HG02870 (cell line): ENCODE measurements around the gene DRD2.

ENCODE experiments used
- ATAC-seq: cut with Tn5 transposase; IDR thresholded peaks from one replicate; pipeline ENCODE4 v1.9.1; 2021; ENCODE audit warnings: mild to moderate bottlenecking, moderate library complexity; ENCODE audit not compliant: unreplicated experiment

The DRD2 gene

GRCh38 chr11:113405724-113406478 is 69.3 kb downstream of the DRD2 start:
- ATAC-seq = no peak

DNA sequence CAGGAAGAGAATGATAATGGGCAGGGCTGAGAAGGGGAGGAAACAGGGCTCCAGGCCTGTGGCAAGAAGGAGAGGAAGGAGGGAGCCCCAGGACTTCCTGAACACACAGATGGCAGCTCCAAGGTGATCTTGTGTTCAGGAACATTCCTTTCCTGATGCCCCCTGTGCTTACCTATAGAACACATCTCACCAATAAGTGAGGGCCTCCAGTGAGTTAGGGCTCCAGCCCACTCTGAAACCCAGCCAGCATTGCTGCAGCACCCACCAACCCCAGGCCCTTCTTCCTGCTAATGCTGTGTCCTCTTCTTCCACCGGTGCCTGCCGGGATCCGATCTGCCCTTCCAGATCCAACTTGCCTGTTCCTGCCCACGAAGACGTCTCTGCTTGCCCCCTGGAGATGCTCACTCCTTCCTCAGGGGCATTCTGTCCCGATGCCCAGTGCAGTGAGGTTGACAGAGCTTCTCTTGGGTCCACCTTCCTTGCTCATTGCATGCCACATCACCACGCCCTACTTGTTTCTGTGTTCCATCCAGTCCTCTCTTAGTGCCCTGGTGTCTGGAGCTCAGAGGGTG is 70.3 kb downstream of the DRD2 start:
- no peak for ATAC-seq

GRCh38 chr11:113401718-113402117 is 73.5 kb downstream of the DRD2 start:
- ATAC-seq = no peak

GRCh38 chr11:113400631-113401230 is 74.5 kb downstream of the DRD2 start:
- ATAC-seq = no peak

DNA sequence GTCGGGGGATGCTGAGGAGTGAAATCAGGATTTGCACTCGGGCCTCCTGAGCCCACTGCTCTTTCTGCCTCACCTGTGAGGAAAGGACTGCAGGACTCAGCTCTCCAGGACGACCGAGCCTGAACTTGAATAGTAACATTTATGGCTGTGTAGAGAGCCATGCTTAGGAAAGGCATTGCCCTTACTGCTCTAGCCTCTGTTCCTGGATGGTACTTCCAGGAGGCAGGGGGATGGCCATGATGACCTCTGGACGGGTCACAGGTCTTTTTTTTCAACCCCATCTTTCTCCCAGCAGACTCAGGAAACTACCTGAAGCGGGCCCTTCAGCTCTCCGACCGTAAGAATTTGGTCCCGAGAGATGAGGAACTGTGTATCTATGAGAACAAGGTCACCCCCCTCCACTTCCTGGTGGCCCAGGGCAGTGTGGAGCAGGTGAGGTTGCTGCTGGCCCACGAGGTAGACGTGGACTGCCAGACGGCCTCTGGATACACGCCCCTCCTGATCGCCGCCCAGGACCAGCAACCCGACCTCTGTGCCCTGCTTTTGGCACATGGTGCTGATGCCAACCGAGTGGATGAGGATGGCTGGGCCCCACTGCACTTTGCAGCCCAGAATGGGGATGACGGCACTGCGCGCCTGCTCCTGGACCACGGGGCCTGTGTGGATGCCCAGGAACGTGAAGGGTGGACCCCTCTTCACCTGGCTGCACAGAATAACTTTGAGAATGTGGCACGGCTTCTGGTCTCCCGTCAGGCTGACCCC is 76.3 kb downstream of the DRD2 start:
- no peak for ATAC-seq

DNA sequence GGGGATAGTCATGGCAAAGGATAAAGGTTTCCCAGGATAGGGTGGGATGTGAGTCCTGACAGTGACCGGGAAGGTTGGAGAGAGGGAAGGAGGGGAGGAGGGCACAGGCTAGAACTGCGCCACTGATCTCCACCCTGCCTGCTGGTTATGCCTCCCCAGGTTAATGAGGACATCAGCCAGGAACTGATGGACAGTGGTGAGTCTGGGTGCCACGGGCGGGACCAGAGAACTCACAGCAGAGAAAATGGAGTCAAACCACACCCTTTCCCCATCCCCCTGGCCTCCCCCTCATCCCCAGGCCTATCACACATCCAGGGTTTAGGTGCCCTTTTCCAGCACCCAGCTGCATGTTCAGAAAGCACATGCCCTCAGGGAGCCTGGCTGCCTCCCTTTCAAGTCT is 77.4 kb downstream of the DRD2 start:
- no peak for ATAC-seq

- ATAC-seq = no peak
Observed at GRCh38 chr11:113397212-113397611, 78.0 kb downstream of the DRD2 start.

DNA sequence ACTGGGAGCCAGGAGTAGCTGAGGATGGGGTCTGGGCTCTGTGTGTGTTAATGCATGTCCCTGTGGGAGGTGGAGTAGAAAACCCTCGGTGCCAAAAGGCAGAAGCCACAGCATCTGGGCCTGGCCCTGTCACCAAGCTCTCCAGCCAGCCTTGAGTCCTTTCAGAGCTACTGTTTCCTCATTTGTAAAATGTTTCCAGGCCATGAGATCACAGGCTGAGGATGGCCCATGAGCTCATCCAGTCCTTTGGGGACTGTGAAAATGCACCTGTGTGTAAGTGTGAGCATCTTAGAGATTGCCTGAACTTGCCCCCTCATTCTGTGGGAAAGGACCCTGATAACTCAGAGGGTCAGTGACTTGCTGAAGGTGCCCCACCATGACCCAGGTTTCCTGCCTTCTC is 78.5 kb downstream of the DRD2 start:
- ATAC-seq = no peak

- ATAC-seq = no peak
Observed at GRCh38 chr11:113395782-113396336, 79.3 kb downstream of the DRD2 start.

DNA sequence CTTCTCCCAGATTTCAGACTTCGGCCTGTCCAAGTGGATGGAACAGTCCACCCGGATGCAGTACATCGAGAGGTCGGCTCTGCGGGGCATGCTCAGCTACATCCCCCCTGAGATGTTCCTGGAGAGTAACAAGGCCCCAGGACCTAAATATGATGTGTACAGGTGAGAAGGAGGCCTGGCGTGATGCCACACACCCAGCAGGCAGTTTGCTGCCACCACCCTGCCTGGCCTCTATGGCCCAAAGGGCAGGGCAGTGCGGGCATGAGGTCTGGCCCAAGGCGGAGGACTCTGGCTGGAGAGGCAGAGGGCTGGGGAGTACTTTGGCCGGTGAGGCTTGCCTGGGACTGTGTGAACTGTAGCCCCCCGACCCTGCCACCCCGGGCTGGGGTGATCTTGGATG is 80.3 kb downstream of the DRD2 start:
- ATAC-seq = no peak

- ATAC-seq = no peak
Observed at GRCh38 chr11:113393501-113393985, 81.7 kb downstream of the DRD2 start.

GRCh38 chr11:113392236-113392921 is 82.8 kb downstream of the DRD2 start:
- ATAC-seq = no peak

GRCh38 chr11:113389272-113389671 is 85.9 kb downstream of the DRD2 start:
- no peak for ATAC-seq

GRCh38 chr11:113387605-113388211 is 87.5 kb downstream of the DRD2 start, which contains the start of gene ANKK1:
ANKK1 (plus strand) TSS chr11:113387779; CDS start chr11:113387885, 106 bp downstream.
- ATAC-seq = no peak

GRCh38 chr11:113386866-113387265 is 88.3 kb downstream of the DRD2 start:
- no peak for ATAC-seq

GRCh38 chr11:113385749-113386148 is 89.4 kb downstream of the DRD2 start:
- ATAC-seq = no peak

- no peak for ATAC-seq
Observed at GRCh38 chr11:113384551-113384950, 90.6 kb downstream of the DRD2 start.

GRCh38 chr11:113382121-113382520 is 93.1 kb downstream of the DRD2 start:
- ATAC-seq = no peak

GRCh38 chr11:113378692-113379091 is 96.5 kb downstream of the DRD2 start:
- ATAC-seq = no peak
